DMS53 treated with DMSO at 0.1 percent for 48 hours (cell line): Measurements from ENCODE around the gene NDUFS2.
"Not testable (repeated sequence)": the region's sequence is repeated elsewhere in the genome, so short reads cannot be mapped to it uniquely, and the experiment has no call there.

Experiments
- DNase-seq: peaks from one replicate; lab custom pipeline; 2025; ENCODE audit not compliant: unreplicated experiment; lab: John Stamatoyannopoulos, UW

Gene NDUFS2

DNA sequence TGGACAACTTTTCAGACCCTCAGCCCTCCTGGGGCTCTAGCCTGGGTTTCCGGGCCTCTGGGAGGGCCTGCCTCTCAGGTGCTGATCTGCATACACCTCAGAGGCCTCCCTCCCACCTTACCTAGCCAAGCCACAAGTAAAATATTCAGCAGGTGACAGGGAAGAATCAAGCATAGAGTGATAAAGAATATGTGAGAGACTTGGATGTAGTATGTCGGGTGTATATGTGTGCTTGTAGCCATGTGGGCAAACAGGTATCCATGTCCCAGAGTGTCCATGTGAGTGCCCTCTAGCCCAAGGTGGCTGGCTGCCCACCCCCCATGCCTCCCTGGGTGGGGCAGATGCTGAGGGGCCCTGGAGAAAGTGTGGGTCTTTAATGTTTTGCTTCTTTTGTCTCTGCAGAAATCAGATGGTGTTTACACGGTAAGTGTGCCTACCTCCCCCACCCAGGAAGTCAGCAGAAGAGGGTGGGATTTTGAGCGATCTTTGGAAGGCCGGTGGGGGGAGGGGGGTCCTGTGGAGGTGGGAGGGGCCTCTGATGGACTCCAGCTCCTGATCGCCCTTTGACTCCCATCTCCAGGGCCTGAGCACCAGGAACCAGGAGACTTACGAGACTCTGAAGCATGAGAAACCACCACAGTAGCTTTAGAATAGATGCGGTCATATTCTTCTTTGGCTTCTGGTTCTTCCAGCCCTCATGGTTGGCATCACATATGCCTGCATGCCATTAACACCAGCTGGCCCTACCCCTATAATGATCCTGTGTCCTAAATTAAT is 16.3 kb downstream of the NDUFS2 start:
- no peak for DNase-seq

DNA sequence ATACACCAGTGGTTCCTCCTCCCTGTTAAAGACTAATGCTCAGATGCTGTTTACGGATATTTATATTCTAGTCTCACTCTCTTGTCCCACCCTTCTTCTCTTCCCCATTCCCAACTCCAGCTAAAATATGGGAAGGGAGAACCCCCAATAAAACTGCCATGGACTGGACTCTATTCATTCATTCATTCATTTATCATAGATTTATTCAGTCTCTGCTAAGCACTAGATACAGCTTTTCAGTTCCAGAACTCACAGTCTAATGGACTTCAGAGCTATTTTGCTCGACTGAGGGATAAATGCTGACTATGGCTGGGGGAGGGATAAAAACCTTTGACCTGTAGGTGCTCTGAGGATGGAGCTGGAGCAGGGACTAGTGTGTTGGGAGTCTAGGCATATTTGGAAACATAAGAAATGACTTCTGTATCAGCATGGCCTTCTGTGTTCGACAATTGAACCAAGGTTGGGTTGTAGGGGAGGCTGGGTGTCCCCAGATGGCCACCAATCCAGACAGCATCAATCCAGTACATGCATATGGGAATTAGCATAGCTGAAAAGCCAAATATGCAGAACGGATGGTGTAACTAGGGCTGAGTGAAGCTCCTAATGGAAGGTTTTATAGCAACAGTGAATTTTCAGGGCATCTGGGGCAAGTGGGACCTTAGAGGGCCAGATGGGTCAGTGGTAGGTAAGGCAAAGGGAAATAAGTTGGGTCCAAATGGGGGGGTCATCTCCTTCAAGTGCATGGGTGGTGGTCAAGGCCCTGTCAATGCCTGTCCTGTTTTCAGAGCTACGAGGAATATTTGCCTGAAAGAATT is 17.1 kb downstream of the NDUFS2 start:
- DNase-seq: no peak

DNA sequence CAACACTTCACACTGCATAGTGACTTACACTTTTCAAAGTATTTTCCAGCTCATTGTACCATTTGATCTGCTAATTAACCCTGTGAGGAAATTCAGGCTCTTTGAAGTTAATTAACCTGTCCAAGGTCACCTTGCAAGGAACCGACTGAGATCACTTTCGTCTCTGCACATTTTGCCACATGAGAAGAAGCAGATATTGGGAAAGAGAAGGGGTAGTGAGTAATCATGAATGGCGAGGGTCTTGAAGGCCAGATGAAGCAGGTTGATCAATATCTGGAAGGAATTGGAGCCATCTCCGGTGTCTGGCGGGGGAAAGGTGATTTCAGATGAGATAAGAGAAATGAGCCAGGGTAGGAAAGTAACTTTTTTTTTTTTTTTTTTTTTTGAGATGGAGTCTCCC is 17.8 kb downstream of the NDUFS2 start:
- DNase-seq: no peak

DNA sequence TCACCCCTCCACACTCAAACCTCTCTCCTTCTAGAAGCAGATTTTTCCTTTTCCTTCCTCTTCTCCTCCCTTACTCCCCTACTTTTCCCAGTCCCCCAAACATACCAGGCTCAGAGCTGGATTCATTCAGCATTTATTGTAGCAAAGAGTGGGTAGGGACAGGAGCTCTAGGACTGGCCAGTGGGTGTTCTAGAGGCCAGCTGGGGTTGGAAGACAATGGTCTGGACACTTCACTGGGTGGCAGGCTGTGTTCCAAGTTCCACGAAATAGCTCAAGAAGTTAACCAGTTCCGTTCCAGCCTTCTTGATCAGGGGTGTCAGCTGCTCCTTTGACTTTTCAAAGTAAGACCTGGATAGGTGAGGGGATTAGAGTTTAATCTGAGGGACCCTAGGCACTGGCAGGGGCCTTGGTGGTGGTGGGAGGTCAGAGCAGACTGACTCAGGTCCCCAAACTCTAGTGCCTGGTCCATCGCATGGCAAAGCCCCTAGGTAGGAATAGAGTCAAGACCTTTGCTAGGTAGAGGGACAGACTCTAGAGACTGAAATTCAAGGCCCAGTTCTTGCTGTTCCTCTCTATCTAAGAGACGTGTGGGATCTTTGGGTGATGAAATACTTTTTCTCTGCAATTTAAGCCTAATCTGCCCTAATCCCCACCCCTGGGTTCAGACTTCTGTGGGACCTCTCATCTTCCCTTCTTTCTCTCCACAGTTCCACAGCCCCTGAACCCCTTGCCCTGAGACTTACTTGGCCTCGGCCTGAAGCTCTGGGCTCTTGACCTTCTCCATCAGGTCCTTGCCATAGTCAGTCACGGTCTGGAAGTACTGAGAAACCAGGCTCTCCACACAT is 20.2 kb downstream of the NDUFS2 start:
- no peak for DNase-seq

DNA sequence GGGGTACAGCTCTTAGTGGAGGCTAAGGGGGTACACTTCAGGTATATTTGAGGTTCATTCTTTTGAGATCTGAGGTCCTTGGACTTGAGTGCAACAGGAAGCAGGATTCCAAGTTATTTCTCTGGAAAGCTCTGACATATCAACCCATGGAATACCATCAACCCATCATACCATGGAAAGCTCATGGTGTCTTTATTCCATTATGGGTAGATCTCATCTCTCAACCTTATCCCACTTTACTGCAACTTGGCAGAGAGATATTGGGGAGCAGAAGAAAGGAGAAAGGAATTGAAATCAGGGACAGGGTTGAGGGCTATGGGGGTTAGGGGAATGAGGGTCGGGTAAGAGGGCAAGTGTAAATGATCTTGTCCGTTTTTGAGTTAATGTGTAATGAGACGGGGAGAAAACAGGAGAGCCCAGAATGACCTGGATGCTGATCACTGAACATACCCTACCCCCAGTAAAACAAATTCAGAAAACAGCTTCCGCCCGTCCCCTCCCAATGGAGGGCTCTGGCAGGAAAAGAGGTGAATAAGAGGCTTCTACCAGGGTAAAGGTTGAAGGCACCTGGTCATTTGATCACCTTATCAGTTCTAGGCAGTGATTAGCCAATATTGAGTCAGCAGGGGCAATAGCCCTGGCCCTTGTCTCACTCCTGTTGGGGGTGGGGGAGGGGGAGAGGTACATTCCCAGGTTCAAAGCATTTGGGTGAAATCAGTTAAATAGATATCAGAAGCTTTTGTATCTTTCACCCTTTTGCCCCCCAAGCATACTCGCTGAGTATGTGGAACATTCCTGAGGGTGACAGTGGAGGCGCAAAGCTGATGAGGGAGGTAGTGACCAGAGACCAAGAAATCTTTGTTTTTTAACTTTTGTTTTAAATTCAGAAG is 21.9 kb downstream of the NDUFS2 start:
- no peak for DNase-seq

DNA sequence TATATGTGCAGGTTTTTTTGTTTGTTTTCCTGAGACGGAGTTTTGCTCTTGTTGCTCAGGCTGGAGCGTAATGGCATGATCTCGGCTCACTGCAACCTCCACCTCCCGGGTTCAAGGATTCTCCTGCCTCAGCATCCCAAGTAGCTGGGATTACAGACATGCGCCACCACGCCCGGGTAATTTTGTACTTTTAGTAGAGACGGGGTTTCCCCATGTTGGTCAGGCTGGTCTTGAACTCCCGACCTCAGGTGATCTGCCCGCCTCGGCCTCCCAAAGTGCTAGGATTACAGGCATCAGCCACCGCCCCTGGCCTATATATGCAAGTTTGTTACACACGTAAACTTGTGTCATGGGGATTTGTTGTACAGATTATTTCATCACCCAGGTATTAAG is 22.5 kb downstream of the NDUFS2 start:
- not testable (repeated sequence) for DNase-seq

DNA sequence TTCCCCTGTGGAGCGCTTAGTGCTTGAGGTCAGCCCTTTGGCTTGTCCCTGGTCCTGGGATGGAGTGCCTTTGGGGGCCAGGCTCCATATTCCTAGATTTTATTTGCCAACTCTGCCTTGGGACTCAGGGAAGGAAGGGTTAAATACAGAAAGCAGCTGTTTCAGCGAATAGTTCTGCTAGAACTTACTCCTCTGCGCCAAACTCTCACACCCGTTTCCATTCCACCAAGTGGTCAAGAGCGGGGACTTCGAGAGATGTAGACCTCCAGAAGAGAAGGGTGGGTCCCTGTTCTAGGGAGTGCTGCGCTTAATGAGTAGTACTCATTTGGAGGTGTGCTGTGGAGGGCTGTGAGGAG is 23.0 kb downstream of the NDUFS2 start:
- no peak for DNase-seq

DNA sequence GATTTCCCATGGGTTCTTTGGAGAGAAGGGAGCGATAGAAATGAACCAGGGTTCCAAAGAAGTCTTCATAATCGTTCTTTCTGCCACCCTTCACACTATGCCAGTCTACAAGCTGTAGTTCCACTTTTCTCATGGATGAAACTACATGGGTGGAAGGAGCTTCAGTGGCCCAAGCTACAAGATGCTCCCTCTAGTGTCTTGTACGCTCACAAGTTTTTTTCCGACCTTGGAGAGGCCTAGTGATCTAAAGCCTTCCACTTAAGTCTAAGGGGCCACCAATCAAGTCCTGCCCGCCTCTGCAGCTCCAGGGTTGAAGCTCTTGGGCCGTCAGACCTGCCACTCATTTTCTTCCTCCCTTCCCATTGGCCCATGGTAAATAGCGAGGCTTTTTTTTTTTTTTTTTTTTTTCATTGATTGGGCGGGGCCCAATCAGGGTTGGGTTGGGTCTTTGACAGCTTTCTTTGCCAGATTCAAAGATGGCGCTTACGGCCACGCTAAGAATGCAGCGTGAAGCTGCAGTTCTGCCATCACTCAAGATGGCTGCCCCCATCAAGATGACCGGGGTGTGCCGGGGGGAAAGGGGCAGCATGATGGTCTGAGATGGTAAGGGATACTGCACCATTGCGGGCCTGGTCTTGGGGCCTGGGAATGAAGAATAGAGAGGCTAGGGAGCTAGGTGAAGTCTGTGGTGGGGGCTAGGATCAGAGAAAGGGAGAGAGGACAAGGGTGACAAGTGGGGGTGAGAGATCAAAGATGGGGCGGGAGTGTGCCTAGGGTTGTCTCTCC is 23.6 kb downstream of the NDUFS2 start, which contains the start of gene TOMM40L:
Gene TOMM40L (plus strand): TSS at position 527 of the 786 bp plus-strand sequence. CDS start 430 bp downstream, outside the sequence.
- peak; percentile 97 for DNase-seq

DNA sequence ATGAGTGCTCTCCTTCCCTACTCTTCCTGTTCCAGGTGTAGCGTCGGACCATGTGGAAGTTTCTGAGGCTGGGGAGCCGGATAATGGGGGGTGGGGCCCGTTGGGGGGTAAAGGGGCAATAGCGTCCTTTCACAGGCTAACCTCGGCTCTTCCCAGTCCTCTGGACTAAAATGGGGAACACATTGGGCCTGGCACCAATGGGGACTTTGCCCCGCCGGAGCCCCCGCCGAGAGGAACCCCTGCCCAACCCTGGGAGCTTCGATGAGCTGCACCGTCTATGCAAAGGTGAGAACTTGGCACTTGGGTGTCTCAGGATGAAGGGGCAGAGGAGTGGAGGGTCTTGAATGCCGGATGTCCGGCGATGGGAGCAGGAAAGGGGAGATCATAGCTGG is 24.1 kb downstream of the NDUFS2 start:
- DNase-seq: no peak

DNA sequence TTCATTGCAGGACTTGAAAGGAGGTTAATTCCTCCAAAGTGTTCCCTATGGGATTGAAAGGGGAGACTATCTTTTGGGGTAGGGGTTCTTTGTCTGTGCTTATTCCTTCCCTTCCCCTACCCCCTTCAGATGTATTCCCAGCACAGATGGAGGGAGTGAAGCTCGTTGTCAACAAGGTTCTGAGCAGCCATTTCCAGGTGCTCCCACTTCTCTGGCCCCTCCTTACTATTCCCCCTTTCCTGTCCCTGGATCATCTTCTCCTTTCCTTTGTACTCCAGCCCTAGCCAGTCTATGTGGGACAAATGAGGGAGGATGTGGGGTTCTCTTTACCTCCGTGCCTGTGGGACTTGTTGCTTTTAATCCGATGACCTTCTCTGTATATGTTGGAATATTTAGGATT is 24.6 kb downstream of the NDUFS2 start:
- no peak for DNase-seq

DNA sequence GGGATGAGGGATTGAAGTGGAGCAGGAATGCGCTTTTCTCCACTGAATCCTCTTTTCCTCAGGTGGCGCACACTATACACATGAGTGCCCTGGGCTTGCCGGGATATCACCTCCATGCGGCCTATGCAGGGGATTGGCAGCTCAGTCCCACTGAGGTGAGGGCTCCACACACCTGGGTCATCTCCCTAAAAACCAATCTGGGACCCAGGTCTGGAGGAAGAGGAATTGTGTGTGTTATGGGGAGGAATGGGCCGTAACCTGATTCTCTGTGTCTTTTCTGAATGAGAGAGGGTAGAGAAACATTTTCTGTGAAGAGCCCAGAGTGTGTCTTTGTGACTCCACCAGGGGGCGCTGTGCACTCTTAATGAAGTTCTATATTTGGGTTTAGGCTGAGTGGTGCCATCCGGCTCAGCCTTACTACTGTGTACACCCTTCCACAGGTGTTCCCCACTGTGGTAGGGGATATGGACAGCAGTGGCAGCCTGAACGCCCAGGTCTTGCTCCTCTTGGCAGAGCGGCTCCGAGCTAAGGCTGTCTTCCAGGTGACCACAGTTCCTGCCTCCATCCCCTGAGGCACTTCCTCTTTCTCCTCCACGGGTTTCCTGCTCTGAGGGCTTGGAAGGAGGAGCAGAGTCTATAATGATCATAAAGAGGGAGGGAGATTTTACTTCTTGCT is 25.2 kb downstream of the NDUFS2 start:
- DNase-seq: peak; percentile 80

DNA sequence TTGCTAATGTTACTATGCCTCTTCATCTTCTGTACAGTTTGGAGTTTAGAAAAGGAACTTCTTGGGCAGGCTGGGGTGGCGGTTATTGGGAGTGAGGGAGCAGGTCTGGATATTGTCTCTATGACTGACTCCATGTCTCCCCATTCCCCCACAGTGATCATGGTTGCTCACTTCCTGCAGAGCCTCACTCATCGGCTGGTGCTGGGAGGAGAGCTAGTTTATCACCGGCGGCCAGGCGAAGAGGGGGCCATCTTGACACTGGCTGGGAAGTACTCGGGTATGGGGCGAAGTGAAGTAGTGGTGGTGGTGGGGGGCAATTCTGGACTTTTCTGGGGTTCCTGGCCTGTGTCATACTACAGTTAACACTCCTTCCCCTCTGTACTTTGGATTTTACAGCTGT is 25.9 kb downstream of the NDUFS2 start:
- DNase-seq: no peak

DNA sequence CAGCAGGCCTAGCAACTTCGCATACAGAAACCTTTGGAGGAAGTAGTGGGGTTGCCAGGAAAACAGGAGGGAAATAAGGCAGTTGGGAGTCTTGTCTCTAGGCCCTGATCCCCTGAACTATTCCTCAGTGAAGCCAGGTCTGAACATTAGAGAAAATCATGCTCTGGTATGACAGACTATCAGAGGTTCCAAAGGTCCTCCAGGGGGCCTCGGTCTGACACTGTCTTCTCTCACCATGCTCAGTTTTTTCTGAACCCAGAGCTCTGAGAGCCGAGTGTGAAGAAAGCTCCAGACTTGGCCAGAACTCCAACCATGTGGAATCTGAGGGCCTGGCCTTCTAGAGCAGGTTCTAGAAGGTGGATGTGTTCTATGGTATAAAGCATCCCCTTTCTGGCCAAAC is 27.7 kb downstream of the NDUFS2 start:
- no peak for DNase-seq

DNA sequence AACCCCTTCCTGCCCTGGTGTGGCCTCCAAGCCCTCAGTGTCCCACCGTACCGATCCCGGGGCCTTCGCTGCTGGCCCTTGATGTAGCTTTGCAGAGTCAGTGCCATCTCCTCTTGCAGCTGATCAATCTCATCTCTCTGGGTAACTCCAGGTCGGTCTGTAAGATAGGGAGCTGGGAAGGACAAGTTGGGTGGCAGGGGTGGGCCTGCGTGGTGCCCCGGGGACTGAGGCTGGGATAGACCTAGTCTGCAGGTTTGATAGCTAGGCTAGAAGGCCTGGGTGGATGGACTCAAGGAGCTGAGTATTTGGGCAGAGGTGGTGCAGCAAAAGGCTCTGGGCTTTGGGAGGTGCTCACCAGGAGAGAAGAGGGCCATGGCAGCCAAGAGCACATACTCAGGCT is 28.6 kb downstream of the NDUFS2 start:
- DNase-seq: no peak

DNA sequence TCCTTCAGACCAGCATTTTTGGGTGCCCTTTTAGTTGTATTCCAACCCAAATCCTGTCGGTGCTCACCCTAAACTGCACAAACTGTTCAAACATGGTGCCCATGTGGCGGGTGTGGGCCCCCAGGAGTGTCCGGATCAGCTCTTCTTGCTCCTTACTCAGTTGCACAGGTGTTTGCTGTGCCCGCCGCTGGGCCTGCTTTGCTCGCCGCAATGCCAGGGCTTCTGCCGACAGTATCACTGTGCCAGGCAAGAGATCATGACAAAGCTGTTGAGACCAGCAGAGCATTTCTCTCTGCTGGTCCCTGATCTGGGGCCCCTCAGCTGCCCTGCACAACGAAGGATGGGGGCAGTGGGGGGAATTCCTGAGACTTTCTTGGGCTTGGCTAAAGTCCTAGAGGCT is 30.9 kb downstream of the NDUFS2 start:
- DNase-seq: no peak

DNA sequence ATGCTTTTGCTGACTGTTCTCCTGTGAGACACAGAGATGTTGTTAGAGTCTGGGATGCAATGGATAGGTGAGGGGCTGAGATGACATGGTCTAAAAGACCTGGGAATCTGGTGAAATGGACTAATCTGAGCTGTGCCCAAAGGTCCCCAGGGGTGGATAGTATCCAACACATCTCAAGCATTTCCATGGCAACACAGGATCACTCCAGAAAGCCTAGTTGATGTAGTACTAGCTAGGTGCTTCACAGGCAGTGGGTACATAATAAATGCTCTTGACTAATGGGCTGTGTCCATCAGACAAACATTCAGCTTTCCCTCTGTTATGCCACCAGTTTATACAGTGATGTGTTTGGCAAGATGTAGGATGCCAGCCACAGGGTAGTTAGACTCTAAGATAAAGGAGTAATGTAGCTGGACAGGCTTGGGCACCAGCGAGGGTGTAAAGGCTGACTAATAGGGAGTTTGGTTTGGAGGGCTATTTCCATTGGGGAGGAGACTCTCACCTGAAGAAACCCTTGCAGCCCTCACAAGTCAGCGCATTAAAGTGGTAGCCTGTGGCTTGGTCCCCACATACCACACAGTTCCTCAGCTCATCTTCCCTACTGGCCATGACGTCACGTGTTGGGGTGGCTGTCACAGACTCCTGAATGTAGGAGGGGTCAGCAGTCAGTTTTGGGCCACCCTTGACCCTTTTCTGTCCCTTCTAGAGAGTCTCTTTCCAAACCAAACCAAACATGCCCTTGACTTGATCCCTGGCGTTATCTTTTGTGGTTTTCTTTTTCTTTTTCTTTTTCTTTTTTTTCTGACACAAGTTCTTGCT is 34.0 kb downstream of the NDUFS2 start:
- no peak for DNase-seq

DNA sequence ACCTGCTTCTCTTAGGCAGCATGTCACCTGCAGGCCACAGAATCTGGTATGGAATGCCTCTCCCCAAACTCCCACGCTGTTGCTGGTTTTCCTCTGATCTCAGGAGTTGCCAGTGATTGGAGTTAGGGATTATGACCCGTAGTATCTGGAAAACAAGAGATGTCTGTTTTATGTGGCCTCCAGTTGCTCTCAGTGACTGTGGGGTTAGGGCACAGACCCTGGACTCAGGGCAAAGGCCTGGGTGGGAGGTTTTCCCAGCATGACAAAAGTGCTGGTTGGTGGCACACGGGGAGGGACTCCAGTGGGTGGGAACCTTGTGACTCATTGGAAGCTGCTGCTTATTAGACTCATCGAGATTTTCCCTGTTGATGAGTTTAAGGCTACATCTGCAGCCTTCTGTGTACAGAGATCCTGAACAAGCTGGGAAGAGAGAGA is 35.9 kb downstream of the NDUFS2 start, which contains the start of gene NR1I3:
Gene NR1I3 (minus strand): TSS at position 165 of the 435 bp plus-strand sequence. CDS start 1,638 bp downstream, outside the sequence.
- DNase-seq: no peak

DNA sequence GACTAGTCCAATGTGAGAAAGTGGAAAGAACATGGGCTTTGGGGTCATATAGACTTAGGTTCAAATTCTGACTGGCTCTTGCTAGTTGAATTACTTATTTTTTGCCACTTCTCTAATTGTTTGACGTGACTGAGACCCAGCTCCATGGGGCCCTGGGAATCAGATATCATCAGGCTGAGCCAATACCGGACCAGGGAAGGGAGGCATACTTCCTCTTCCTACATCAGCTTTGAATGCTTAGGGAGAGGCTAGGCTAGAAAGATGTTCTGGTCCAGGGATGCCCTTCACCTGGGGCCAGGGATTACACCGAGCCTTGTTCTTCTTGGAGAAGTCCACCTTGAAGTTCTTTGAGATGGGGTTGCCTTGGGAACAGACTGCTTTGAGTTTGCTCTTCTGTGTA is 39.5 kb downstream of the NDUFS2 start:
- no peak for DNase-seq
